GM21723 (cell line): ENCODE measurements around the gene MAD1L1.
A peak's percentile ranks its signal among the peaks of the same experiment; 100 is the strongest.
"Not testable (repeated sequence)": the region's sequence is repeated elsewhere in the genome, so short reads cannot be mapped to it uniquely, and the experiment has no call there.

Experiments
- ATAC-seq: cut with Tn5 transposase; IDR thresholded peaks from one replicate; pipeline ENCODE4 v1.9.1; 2021; ENCODE audit warnings: mild to moderate bottlenecking, moderate library complexity; ENCODE audit not compliant: unreplicated experiment

Gene MAD1L1

GRCh38 chr7:2180081-2180480 is 52.7 kb downstream of the MAD1L1 start:
- no peak for ATAC-seq

DNA sequence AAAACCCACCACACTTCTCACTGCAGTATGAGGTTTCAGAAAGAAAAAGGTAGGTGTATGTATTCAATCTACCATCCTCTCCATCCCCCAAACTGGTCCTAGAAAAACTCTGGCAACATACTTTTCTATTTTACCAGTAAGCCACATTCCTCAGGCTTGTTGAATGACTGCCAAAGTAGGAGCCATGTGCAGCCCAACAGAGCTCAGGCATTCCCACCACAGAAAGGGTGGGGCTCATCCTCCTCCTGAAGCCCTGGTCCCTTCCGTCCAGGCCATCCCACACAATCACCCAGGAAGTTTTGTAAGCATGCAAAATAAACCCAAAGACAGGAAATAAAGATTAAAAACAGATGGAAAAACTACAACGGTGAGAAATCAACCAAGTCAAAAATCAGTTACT is 57.2 kb downstream of the MAD1L1 start:
- ATAC-seq: no peak

DNA sequence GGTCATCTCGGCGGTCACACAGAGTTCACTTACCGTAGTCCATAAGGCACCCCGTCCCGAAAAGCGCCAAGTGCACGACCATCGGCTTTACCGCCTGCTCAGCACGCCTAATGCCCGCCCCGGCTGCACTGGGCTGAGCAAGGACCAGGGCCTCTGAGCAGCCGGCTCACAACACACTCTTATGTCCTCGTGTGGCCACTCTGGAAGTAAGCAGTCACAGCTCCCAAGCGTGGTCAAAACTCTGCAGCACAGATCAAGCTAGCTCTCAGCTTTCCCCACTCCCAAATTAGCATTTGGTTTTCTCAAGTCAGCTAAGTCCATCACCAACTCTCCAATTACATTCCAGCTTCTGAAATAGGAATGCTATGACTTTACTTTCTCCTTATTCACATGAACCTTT is 57.7 kb downstream of the MAD1L1 start:
- ATAC-seq: no peak

- ATAC-seq: no peak
Measured at GRCh38 chr7:2173189-2173827, 59.4 kb downstream of the MAD1L1 start.

- no peak for ATAC-seq
Measured at GRCh38 chr7:2172311-2173188, 60.2 kb downstream of the MAD1L1 start.

GRCh38 chr7:2171855-2172254 is 60.9 kb downstream of the MAD1L1 start:
- ATAC-seq: no peak

GRCh38 chr7:2170576-2171521 is 61.9 kb downstream of the MAD1L1 start:
- ATAC-seq: no peak

GRCh38 chr7:2169923-2170575 is 62.7 kb downstream of the MAD1L1 start:
- no peak for ATAC-seq

- ATAC-seq: no peak
Measured at GRCh38 chr7:2168615-2169311, 64.0 kb downstream of the MAD1L1 start.

GRCh38 chr7:2166625-2167280 is 66.0 kb downstream of the MAD1L1 start:
- ATAC-seq: no peak

- ATAC-seq: peak; percentile 86
Measured at GRCh38 chr7:2165610-2166594, 66.8 kb downstream of the MAD1L1 start.

GRCh38 chr7:2165239-2165609 is 67.5 kb downstream of the MAD1L1 start:
- ATAC-seq: no peak

DNA sequence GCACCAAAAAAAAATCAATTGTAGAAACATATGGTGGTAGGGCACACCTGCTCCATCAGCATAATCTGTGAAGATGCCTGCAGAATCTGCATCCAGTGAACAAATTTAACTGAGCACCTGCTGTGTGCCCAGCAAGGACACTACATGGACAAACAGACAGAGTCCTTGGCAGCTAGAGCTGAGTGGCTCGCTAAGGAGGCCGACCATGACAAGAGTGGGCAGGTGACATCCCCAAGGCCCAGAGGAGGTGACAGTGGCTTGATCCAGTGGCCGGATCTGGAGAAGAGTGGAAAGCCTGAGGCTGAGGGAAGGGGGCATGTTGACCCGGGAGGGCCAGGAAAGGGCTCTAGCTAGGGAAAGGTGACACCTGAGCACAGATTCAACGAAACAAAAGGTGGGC is 68.1 kb downstream of the MAD1L1 start:
- no peak for ATAC-seq

GRCh38 chr7:2163600-2164555 is 68.9 kb downstream of the MAD1L1 start:
- no peak for ATAC-seq

DNA sequence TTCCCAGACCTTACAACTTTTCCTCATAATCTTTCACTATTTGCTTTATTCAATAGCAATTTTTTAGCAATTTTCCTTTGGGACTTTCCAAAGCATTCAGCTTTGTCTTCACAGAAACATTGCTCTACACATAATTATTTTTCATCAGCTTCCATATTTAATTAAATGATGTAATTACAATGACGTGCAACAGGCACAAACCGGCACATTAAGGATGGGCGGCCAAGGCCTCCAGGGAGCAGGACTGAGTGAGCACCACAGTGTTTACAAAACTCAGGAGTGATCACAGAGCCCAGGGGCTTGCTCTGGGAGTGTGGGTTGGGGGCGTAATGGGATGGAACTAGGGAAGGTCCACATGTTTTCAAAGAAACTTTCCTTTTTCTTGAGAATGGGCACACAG is 69.8 kb downstream of the MAD1L1 start:
- no peak for ATAC-seq

DNA sequence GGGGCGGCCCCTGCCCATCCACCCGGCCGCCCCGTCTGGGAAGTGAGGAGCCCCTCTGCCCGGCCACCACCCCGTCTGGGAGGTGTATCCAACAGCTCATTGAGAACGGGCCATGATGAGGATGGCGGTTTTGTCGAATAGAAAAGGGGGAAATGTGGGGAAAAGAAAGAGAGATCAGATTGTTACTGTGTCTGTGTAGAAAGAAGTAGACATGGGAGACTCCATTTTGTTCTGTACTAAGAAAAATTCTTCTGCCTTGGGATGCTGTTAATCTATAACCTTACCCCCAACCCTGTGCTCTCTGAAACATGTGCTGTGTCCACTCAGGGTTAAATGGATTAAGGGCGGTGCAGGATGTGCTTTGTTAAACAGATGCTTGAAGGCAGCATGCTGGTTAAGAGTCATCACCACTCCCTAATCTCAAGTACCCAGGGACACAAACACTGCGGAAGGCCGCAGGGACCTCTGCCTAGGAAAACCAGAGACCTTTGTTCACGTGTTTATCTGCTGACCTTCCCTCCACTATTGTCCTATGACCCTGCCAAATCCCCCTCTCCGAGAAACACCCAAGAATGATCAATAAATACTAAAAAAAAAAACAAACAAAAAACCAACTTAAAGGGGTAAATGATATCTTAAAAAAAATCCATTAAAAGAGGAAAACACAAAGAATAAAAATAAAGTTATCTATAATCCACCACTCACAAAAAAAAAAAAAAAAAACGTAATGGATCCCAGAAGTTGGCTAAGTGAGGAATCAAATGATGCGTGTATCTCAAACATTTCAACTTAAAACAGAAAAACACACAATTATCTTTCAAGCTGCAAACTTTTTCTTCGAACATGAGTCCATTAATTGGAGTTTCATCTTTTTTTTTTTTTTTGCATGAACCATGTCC is 70.5 kb downstream of the MAD1L1 start:
- ATAC-seq: not testable (repeated sequence)
